H1 (cell line): ENCODE measurements around the gene NAT9. TPM values are rescaled to one million over a fixed set of nuclear protein-coding genes. Genes with fewer than 3 reads are reported as not detected.

Experiments used
- CTCF ChIA-PET: fragments of 300-600 bp; sonication (Branson Sonifier 250); formaldehyde crosslinking; loops from one replicate; lab custom pipeline; 2021; ENCODE audit not compliant: partially characterized antibody; lab: Charles Lee
- POLR2A ChIA-PET: fragments of 300-600 bp; sonication (Branson Sonifier 250); formaldehyde crosslinking; loops from one replicate; lab custom pipeline; 2021; ENCODE audit warnings: inconsistent platforms; ENCODE audit not compliant: partially characterized antibody; lab: Charles Lee
- DNase-seq, 2 experiments: peaks; one replicate each; pipeline versions ENCODE4 v3.0.0 to v3.0.0-alpha.2; 2010 to 2022; ENCODE audit warnings: low spot score in 2 of 2, low read depth in 1 of 2, mixed read lengths in 1 of 2
- FAIRE-seq: peaks from 2 replicates; lab custom pipeline; 2011; peaks lifted over from hg19 to GRCh38; lab: Jason Lieb, UNC
- H2AFZ ChIP-seq: 2 replicates; pipeline ENCODE4 v1.8.1; 2012; ENCODE audit warnings: low read length, inconsistent platforms
- H2AK5ac ChIP-seq: 2 replicates; pipeline ENCODE4 v1.6.1; 2013; ENCODE audit warnings: low read depth, low read length
- H2BK120ac ChIP-seq: replicated peaks from 2 replicates; pipeline ENCODE3; 2013; ENCODE audit warnings: low read depth, low read length, inconsistent platforms
- H2BK12ac ChIP-seq: 2 replicates; pipeline ENCODE4 v1.6.1; 2013; ENCODE audit warnings: low read depth, low read length
- H2BK15ac ChIP-seq: 2 replicates; pipeline ENCODE4 v1.6.1; 2013; ENCODE audit warnings: low read length
- H2BK20ac ChIP-seq: 2 replicates; pipeline ENCODE4 v1.6.1; 2013; ENCODE audit warnings: low read length
- H2BK5ac ChIP-seq: 2 replicates; pipeline ENCODE4 v1.6.1; 2013; ENCODE audit warnings: low read depth, low read length
- H3K14ac ChIP-seq: 2 replicates; pipeline ENCODE4 v1.6.1; 2013; ENCODE audit warnings: inconsistent platforms; ENCODE audit not compliant: insufficient read length
- H3K18ac ChIP-seq: 2 replicates; pipeline ENCODE4 v1.6.1; 2013; ENCODE audit warnings: low read length; ENCODE audit errors: extremely low read depth
- H3K23ac ChIP-seq: 2 replicates; pipeline ENCODE4 v1.6.1; 2013; ENCODE audit warnings: inconsistent platforms; ENCODE audit not compliant: insufficient read length
- H3K23me2 ChIP-seq: 2 replicates; pipeline ENCODE4 v1.6.1; 2013; ENCODE audit warnings: low read depth, low read length
- H3K27ac ChIP-seq: 2 replicates; pipeline ENCODE4 v1.6.1; 2011; ENCODE audit warnings: low read depth, low read length, inconsistent platforms
- H3K27me3 ChIP-seq, 4 experiments: replicated peaks in 1 of 4; 1 replicate in 1 of 4; 2 replicates in 3 of 4; pipeline versions ENCODE4 v1.6.1 to v1.8.1; 2011 to 2013; ENCODE audit warnings: low read length in 3 of 4, mild to moderate bottlenecking in 3 of 4, inconsistent platforms in 2 of 4, mixed read lengths in 2 of 4, moderate library complexity in 1 of 4; ENCODE audit not compliant: control insufficient read depth in 3 of 4, insufficient read depth in 3 of 4; ENCODE audit errors: extremely low read depth in 1 of 4
- H3K36me3 ChIP-seq, 4 experiments: 2 replicates each; pipeline versions ENCODE4 v1.6.1 to v1.8.1; 2011 to 2013; ENCODE audit warnings: mild to moderate bottlenecking in 4 of 4, low read length in 3 of 4, moderate library complexity in 2 of 4, control low read depth in 1 of 4, inconsistent platforms in 1 of 4; ENCODE audit not compliant: insufficient read depth in 4 of 4, control insufficient read depth in 2 of 4
- H3K4ac ChIP-seq: replicated peaks from 2 replicates; pipeline ENCODE3; 2013; ENCODE audit warnings: low read length, low read depth, mixed read lengths, inconsistent platforms; ENCODE audit not compliant: insufficient read length
- H3K4me1 ChIP-seq, 4 experiments: replicated peaks in 1 of 4; 1 replicate in 1 of 4; 2 replicates in 3 of 4; pipeline versions ENCODE4 v1.6.1 to v1.8.1; 2011 to 2013; ENCODE audit warnings: low read length in 3 of 4, inconsistent platforms in 2 of 4, mixed read lengths in 1 of 4; ENCODE audit not compliant: insufficient read depth in 4 of 4, control insufficient read depth in 3 of 4
- H3K4me2 ChIP-seq, 2 experiments: 2 replicates each; pipeline versions ENCODE4 v1.6.1 to v1.8.1; 2011 to 2013; ENCODE audit warnings: low read depth in 2 of 2, low read length in 2 of 2, control low read depth in 1 of 2, inconsistent platforms in 1 of 2, mild to moderate bottlenecking in 1 of 2; ENCODE audit not compliant: insufficient read depth in 1 of 2
- H3K4me3 ChIP-seq, 4 experiments: fragments of 200-600, 300-600 bp in 1 of 4; sonication (generic), shearing (Covaris generic), sonication (Bioruptor Twin) in 1 of 4; 2 replicates each; pipeline versions ENCODE4 v1.5.1 to v1.8.1; 2011 to 2016; ENCODE audit warnings: low read length in 4 of 4, low read depth in 3 of 4, control low read depth in 2 of 4, inconsistent platforms in 2 of 4, mild to moderate bottlenecking in 2 of 4, mixed read lengths in 1 of 4, moderate library complexity in 1 of 4; ENCODE audit not compliant: insufficient read depth in 2 of 4; ENCODE audit errors: extremely low read depth in 1 of 4
- H3K56ac ChIP-seq: replicated peaks from 2 replicates; pipeline ENCODE3; 2013; ENCODE audit warnings: low read depth, mild to moderate bottlenecking, mixed read lengths, low read length, inconsistent platforms; ENCODE audit not compliant: insufficient read length
- H3K79me1 ChIP-seq: 2 replicates; pipeline ENCODE4 v1.6.1; 2013; ENCODE audit warnings: low read depth, low read length, control low read depth
- H3K79me2 ChIP-seq, 2 experiments: 2 replicates each; pipeline versions ENCODE4 v1.6.1 to v1.8.1; 2012 to 2013; ENCODE audit warnings: low read length in 2 of 2, mild to moderate bottlenecking in 2 of 2, inconsistent platforms in 1 of 2; ENCODE audit not compliant: insufficient read depth in 2 of 2, control insufficient read depth in 1 of 2
- H3K9ac ChIP-seq, 4 experiments: replicated peaks in 1 of 4; 1 replicate in 1 of 4; 2 replicates in 3 of 4; pipeline versions ENCODE4 v1.6.1 to v1.8.1; 2011 to 2013; ENCODE audit warnings: low read depth in 3 of 4, low read length in 3 of 4, control low read depth in 2 of 4, mild to moderate bottlenecking in 2 of 4, moderate library complexity in 2 of 4, inconsistent platforms in 1 of 4; ENCODE audit errors: extremely low read depth in 1 of 4
- H3K9me3 ChIP-seq, 2 experiments: 2 replicates each; pipeline versions ENCODE4 v1.6.1 to v1.8.1; 2012 to 2013; ENCODE audit warnings: mild to moderate bottlenecking in 2 of 2, moderate library complexity in 2 of 2, control low read depth in 1 of 2, inconsistent platforms in 1 of 2, low read depth in 1 of 2, low read length in 1 of 2, mixed read lengths in 1 of 2; ENCODE audit not compliant: insufficient read depth in 2 of 2
- H4K20me1 ChIP-seq, 2 experiments: replicated peaks in 1 of 2; 2 replicates each; pipeline versions ENCODE3 to v1.8.1; 2011 to 2013; ENCODE audit warnings: inconsistent platforms in 2 of 2, low read length in 2 of 2, mild to moderate bottlenecking in 1 of 2; ENCODE audit not compliant: insufficient read depth in 2 of 2, control insufficient read depth in 1 of 2
- H4K5ac ChIP-seq: 2 replicates; pipeline ENCODE4 v1.6.1; 2013; ENCODE audit warnings: low read length, low read depth, mixed read lengths, inconsistent platforms; ENCODE audit not compliant: insufficient read length
- H4K8ac ChIP-seq: 2 replicates; pipeline ENCODE4 v1.8.0; 2013; ENCODE audit warnings: mild to moderate bottlenecking, moderate library complexity, low read length, inconsistent platforms; ENCODE audit not compliant: insufficient read depth; ENCODE audit errors: extremely low read depth
- H4K91ac ChIP-seq: replicated peaks from 2 replicates; pipeline ENCODE3; 2013; ENCODE audit warnings: low read length, mixed read lengths, inconsistent platforms; ENCODE audit not compliant: insufficient read length
- BCL11A ChIP-seq, 2 experiments: IDR thresholded peaks; one replicate each; pipeline ENCODE4 v1.6.1; 2011; ENCODE audit warnings: low read depth in 2 of 2, low read length in 2 of 2, mild to moderate bottlenecking in 2 of 2
- CEBPB ChIP-seq: IDR thresholded peaks from 2 replicates; pipeline ENCODE4 v1.6.1; 2012; ENCODE audit warnings: low read depth, low read length
- EP300 ChIP-seq, 2 experiments: IDR thresholded peaks; 1 replicate in 1 of 2; 2 replicates in 1 of 2; pipeline ENCODE4 v1.6.1; 2011 to 2012; ENCODE audit warnings: low read depth in 2 of 2, low read length in 2 of 2, mild to moderate bottlenecking in 2 of 2, borderline replicate concordance in 1 of 2, inconsistent platforms in 1 of 2, moderate library complexity in 1 of 2
- SIRT6 ChIP-seq: IDR thresholded peaks from one replicate; pipeline ENCODE4 v1.7.1; 2012; ENCODE audit warnings: low read length, inconsistent platforms
- SP2 ChIP-seq: IDR thresholded peaks from 2 replicates; pipeline ENCODE4 v1.6.1; 2012; ENCODE audit warnings: mild to moderate bottlenecking, low read length, inconsistent platforms
- WGBS, 2 experiments: shearing (Covaris generic) in 1 of 2; methylation state at CpG; one replicate each; pipeline versions ENCODE4 v1.1.6 to v1.1.7; 2013 to 2015; ENCODE audit warnings: low lambda C conversion rate in 2 of 2, mixed read lengths in 2 of 2, inconsistent platforms in 1 of 2, low coverage in 1 of 2, missing lambda C conversion rate in 1 of 2; ENCODE audit not compliant: insufficient replicate concordance in 2 of 2, insufficient coverage in 1 of 2, insufficient read length in 1 of 2; ENCODE audit errors: extremely low coverage in 1 of 2, missing lambda C conversion rate in 1 of 2; 5-methylcytosine and 5-hydroxymethylcytosine counted together
- polyA plus RNA-seq, 7 experiments: library from polyadenylated mRNA; depleted of rRNA in 3 of 7; stranded (reverse) in 5 of 7; unstranded in 2 of 7; fragments of >200 nt in 5 of 7; fragments of 200-250 nt in 2 of 7; gene quantifications; 1 replicate in 5 of 7; 2 replicates in 1 of 7; 4 replicates in 1 of 7; pipeline versions ENCODE4 v1.2.1 to v1.2.3, GENCODE V29; 2011 to 2013; ENCODE audit warnings: missing spikeins in 2 of 7, mixed read lengths in 2 of 7
- total RNA-seq: library from RNA; stranded (reverse); fragmentation: NEBNext Ultra II Directional; extraction: Animal tissue kit (Norgen Biotek cat#: 25700); gene quantifications from 2 replicates; pipeline ENCODE4 v1.2.1, GENCODE V29; 2021

NAT9 gene
- total and polyA plus RNA-seq, 2 of the 8 experiments (the other 6 are each of a cell fraction or from before 2014, with no cell fraction given): 32.3 to 42.7 TPM

DNA sequence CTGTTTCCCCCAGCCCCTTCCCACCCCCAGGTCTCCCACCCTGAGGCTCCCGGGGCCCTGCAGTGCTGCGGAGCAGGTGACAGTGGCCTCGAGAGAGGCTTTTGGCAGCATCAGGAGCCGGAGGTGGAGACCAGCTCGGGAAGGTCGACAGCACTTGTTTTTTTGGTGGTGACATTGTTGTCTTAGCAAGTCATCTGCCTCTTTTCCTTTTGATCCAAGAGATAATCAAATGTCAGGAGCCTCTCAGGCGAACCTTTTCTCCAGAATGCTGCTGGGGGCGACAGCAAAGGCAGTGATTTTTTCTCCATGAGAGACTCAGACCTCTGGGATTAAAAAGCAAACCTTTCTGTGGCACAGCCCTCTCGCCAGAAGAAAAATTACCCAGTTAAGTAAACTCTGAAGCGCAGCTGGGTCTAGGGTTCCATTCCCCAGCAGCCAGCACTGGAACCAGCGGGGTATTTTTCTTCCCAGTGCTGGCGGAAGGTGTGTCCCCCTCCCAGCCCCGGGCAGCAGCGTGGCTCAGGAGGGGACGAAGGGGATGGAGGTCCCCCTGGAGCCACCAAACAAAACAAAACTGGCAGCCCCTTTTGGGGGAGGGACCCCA is 46.3 kb upstream of the NAT9 start:
- H3K18ac ChIP-seq: no peak overlapping the region
- no peak overlapping the region for H3K4ac ChIP-seq
- no peak overlapping the region for H3K4me2 ChIP-seq
- no peak overlapping the region for H3K14ac ChIP-seq
- no peak overlapping the region for H2AK5ac ChIP-seq
- H3K4me1 ChIP-seq: no peaks in the 10 kb centered on the region
- H4K20me1 ChIP-seq: peaks cover 2 to 13% of the 10 kb centered on the region in 2 experiments
- no peak overlapping the region for H3K23ac ChIP-seq
- no peak overlapping the region for H3K9ac ChIP-seq
- no peak overlapping the region for H2BK120ac ChIP-seq
- H3K27ac ChIP-seq: no peak overlapping the region
- DNase-seq: no peak
- no peaks in the 10 kb centered on the region for H3K79me2 ChIP-seq
- ChIA-PET POLR2A (no interaction called here), CTCF (interaction anchor here (81.0 to 99.6 kb wide), 2 partner anchors 4 to 21 kb away, joined by 2981 read pairs; partner anchors contain the start of genes FDXR, GRIN2C and NAT9)
- H4K5ac ChIP-seq: no peak overlapping the region
- WGBS, 2 experiments: 87% methylated on average over 14 of the region's 15 CpGs; no CpG with 5 or more reads in 1 of the 2 experiments
- H3K56ac ChIP-seq: no peak overlapping the region
- no peak overlapping the region for H2AFZ ChIP-seq
- H4K8ac ChIP-seq: no peak overlapping the region
- no peak overlapping the region for H2BK12ac ChIP-seq
- H3K27me3 ChIP-seq: peaks cover 0 to 2% (median 0%) of the 10 kb centered on the region in 4 experiments; a peak in 1 of 7 replicates
- no peaks in the 10 kb centered on the region for H3K9me3 ChIP-seq
- peaks cover 0 to 3% (median 0%) of the 10 kb centered on the region in 4 experiments; a peak in 2 of 8 replicates for H3K36me3 ChIP-seq
- no peaks in the 10 kb centered on the region for H3K23me2 ChIP-seq
- FAIRE-seq: no peak
- no peak overlapping the region for H2BK5ac ChIP-seq
- no peak overlapping the region for H4K91ac ChIP-seq
- H2BK20ac ChIP-seq: no peak overlapping the region
- H2BK15ac ChIP-seq: no peak overlapping the region
- no peak overlapping the region for H3K4me3 ChIP-seq
- H3K79me1 ChIP-seq: no peaks in the 10 kb centered on the region
- no peak for TF ChIP-seq EP300 (IDR thresholded peaks at IDR 0.05; ENCODE audit: borderline replicate concordance in 1 of 2, low read depth in 2 of 2, low read length in 2 of 2)
- no peak for TF ChIP-seq BCL11A (IDR thresholded peaks at IDR 0.05; ENCODE audit: low read depth in 2 of 2, low read length in 2 of 2)
- TF ChIP-seq SIRT6: no peak
- TF ChIP-seq SP2: no peak
- no peak for TF ChIP-seq CEBPB
